Measurements from ENCODE around the gene TGFBR3.
A peak's percentile ranks its signal among the peaks of the same experiment; 100 is the strongest.

Gene TGFBR3

GRCh38 chr1:91730801-91731732 lies 154.9 kb downstream of the TGFBR3 start:
- DNase-seq: peak; percentile 8

DNA sequence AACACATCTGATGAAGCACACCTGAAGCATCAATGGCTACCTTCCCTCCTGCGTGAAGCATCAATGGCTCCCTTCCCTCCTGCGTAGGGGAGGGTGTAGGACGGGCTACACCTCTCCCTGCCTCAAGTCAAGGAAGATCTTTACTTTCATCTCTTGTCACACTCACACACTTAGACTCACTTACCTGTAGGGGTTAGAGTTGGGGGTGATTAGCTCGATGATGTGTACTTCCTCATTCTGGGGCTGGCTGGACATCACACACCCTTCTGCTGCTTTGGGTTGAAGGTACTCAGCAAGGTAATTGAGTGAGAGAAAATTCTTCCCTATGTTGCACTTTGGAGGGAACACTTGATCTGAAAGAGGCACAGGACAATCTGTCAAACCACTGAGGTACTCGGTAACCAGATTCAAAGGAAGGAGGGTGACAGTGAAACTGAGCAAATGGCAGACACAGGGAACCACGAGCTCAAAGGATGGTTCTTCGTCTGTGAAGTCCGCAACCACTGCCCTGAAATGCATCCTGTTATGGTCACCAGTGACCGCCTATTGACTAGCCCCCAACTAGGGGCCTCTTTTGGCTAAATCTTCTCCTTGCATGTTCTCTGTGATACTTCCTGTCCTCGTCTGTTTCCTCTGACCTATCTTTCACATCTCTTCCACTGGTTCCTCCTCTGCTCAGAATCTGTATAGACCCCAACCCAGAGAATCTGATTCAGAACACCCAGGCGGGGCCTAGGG lies 156.2 kb downstream of the TGFBR3 start:
- no peak for DNase-seq

DNA sequence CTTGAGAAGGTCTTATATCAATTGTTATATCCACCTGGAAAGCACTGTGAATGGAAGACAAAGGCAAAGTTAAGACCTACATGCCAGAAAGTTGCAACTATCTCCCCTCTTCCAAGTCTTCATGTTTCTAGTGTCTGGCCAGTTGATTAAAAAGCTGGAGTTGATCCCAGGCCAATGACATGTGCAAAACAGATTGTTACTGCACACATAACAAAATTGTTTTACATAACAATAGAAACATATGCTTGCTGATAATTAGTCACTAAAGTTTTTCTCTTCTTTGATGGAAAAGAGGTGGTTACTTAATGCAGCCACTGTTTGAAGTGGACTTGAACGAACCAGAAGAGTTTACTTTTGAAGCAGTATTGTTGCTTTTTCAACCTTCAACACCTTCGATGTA lies 158.2 kb downstream of the TGFBR3 start:
- no peak for DNase-seq

DNA sequence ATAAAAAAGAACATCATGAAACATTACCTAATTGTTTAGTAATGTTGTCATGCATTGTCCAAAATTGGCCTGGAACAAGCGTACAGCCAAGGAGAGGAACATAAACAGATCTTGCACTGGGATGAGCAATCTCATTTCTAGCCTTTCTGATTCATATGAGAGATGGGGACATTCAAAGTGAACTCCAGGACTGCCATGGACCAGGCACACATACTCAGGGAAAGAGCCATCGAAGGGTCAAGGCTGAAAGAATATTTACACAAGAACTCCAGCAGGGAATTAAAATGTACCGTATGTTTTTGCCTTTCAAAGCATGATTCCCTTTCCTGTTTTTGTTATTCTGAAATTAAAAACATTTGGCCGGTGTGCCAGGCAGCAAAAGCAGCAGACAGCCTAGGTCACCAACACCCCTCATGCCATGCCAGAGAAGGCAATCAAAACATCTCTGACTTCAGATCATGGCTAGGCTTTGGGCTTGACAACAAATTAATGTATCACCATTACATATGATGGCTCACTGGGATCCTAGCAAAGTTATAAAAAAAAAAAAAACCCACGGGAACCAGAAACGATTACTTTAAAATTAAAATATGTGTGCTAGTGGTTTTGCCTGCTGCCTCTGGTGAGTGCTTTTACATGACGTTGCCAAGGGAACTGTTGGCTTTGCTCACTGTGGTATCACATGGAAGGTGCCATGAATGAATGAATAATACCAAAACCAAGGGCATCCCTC lies 159.8 kb downstream of the TGFBR3 start:
- DNase-seq: no peak

- no peak for DNase-seq
Measured at GRCh38 chr1:91725618-91725988, 160.3 kb downstream of the TGFBR3 start.

DNA sequence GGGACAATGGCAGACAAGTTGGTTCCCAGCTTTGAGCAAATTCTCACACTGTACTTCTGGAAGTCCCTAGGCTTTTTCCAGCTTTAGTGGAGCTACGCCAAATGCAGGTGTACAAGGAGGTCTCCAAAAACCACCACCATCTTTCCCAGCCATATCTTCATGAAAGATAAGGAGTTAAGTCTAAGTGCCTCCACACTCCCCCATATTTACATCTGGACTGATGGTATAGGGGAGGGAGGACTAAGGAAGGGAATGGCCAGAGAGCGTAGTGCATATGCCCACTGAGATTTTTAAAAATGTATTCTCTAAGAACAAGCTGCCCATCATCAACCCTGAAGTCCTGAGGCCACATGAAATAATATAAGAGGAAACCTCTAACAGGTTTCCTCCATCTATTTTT lies 161.3 kb downstream of the TGFBR3 start:
- no peak for DNase-seq

DNA sequence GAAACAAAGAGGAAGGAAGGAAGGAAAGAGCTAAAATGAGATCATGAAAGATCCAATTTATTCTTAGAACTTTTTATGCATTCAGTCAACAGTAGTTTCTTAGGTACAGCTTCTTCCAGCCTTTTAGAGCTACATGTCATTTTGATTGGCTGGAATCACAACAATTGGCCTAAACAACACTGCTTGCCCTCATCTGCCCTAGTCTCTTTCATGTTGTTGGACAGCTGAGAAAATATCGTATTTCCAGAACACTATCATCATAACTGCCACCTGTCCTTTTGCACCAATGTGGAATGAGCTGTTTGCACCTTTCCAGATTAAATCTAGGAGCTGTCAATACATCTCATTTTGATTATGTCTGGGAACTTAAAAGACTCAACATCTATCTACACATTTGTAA lies 161.7 kb downstream of the TGFBR3 start:
- no peak for DNase-seq

- no peak for DNase-seq
Measured at GRCh38 chr1:91720044-91720443, 165.9 kb downstream of the TGFBR3 start.

- no peak for DNase-seq
Measured at GRCh38 chr1:91718877-91719276, 167.1 kb downstream of the TGFBR3 start.

- no peak for DNase-seq
Measured at GRCh38 chr1:91718368-91718767, 167.6 kb downstream of the TGFBR3 start.

DNA sequence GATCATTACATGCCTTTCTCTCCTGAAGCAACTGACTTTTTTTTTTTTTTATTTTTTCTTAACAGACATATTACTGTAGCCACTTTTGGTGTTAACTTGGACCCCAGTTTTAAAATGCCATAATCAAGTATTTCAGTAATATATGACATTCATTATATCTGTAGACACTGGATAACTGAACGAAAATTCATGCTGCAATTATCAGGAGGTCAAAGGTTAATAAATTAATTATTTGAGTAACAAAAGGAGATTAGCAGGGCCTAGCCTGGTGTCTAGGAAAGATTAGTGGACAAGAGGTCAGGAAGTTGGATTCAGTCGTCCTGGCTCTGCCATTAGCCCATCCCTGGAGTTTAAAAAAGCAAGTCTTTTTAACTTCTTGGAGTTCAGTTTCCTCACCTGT lies 168.1 kb downstream of the TGFBR3 start:
- no peak for DNase-seq

DNA sequence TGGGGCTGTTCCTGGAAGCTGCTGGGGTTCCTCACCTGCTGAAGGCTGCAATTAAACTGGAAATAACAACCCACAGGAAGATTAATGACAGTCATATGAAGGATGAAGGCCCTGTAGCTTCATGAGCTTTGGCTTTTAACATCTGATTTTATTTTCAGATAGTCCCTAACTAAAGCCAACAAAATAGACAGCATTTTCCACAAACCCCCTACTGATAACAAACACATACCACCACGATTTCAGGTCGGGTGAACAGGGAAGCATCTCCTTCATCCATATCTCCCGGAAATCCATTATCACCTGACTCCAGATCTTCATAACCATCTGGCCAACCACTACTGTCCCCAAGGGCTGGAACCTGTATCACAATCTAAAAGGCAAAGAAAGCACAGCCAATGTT lies 169.6 kb downstream of the TGFBR3 start:
- DNase-seq: no peak

DNA sequence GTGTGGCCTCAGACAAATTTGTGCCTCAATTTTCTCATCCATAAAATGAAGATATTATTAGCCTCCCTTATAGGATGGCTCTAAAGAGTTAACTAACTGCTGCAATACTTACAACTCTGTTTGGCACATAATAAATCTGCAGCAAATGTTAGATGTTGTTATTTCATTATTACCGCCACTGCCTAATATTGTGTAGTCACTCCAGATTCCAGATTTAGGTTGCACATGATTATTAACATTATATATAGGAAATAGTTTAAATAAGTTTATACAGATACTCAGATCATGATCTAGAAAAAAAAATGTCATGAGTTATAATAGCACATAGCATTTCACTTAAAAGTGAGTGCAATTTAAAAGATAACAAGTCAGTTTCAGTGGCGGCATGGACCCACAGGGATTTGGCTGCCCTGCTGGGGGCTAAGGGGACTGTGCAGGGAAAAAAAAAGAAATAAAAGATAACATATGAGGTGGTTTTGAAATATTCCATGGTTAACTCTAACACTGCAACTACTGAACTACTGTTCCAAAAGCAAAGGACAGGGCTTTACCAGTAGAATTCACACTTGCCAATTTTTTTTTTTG lies 170.4 kb downstream of the TGFBR3 start:
- no peak for DNase-seq

DNA sequence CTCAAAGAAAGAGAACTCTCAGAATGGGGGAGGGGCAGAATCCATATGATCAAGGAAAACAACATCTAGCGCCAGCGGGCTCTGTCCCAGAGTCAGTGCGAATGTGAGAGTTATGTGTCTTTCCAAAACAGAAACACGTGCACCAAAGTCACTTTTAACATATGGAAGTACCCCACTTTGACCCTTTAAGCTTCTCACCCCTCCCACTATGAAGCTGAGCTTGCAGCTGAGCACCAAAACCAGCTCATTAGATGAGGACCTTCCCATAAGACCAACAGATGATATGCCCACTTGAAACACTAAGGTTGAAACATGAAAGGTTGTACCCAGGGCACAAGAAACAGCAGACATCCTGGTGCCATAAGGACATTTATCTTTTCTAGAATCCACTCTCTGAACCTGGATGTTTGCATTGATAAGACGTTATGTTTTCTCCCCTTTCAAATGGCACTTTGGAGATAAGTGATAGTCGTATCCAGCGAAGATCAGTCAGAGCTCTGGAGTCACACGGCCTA lies 171.0 kb downstream of the TGFBR3 start:
- DNase-seq: no peak

- no peak for DNase-seq
Measured at GRCh38 chr1:91712981-91713841, 172.7 kb downstream of the TGFBR3 start.

DNA sequence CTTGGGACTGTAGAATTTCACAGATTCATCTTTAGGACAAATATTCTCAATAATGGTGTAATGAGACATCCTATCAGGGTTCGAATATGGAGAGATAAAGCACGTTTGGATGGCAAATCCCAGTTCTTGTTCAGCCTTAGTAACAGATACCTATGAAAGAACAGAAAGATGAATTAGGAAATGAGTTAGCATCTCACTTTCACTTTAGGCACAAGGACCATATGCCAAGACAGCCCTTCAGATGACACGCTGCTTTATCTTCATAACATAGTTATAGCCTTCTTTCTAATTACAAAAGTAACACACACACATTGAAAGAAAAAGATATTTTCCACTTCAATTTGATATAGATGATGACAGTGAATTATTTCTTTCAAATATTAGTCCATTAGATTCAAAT lies 173.6 kb downstream of the TGFBR3 start:
- DNase-seq: no peak

- no peak for DNase-seq
Measured at GRCh38 chr1:91711504-91712247, 174.3 kb downstream of the TGFBR3 start.

DNA sequence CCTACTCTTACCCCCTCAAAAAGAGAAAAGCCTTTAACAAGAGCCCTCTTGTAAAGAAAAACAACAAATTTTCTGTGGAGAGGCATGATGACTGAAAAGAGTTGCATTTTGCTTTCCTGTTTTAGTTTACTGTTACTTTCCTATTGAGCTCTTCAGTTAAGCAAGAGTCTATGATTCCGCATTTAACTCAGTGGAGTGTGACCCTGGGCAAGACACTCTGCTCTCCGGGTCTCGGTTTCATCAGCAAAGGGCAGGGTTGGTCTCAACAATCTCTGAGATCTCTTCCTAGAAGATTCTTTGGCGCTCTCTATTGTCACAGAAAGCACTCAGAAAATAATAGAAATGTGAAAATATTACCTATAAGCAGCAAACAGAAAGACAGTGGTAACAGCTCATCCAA lies 175.7 kb downstream of the TGFBR3 start:
- DNase-seq: no peak

DNA sequence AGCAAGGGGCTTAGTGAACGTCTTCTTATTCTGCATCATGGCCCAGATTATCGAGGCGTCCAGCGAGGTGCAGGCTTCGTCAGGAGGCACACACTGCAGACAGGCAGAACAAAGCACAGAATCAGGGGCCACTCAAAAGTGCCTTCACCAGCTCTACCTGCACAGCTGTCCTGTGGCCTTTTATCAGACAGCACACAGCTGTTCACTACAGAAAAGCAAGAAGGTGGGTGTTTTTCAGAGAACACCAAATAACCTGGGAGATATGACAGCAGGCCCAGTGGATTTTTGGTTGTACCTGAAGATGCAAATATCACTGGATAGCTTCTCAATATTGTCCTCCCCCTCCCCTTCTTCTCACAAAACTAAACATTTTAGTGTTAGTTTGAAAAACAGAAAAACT lies 177.3 kb downstream of the TGFBR3 start:
- no peak for DNase-seq

- no peak for DNase-seq
Measured at GRCh38 chr1:91707890-91708218, 178.1 kb downstream of the TGFBR3 start.

Data from central memory CD4-positive, alpha-beta T cell (primary cell).